ENCODE measurements around the gene AP2M1.
A peak's percentile ranks its signal among the peaks of the same experiment; 100 is the strongest.

The AP2M1 gene

GRCh38 chr3:184229394-184230080 lies 54.9 kb downstream of the AP2M1 start, which contains the start of gene VWA5B2:
TSS of gene VWA5B2 (plus strand) at chr3:184229585. CDS start at chr3:184230529, 944 bp downstream.
- peak; percentile 22 for DNase-seq

- no peak for DNase-seq
These were observed 55.5 kb downstream of the AP2M1 start for GRCh38 chr3:184230081-184230602.

- DNase-seq: no peak
These were observed 56.2 kb downstream of the AP2M1 start for GRCh38 chr3:184230603-184231528.

- no peak for DNase-seq
These were observed 57.0 kb downstream of the AP2M1 start for GRCh38 chr3:184231671-184232070.

- no peak for DNase-seq
These were observed 58.6 kb downstream of the AP2M1 start for GRCh38 chr3:184233127-184233843.

Data from fibroblast of upper back skin (primary cell).